Fibroblast of skin of right biceps (primary cell): ENCODE measurements around the gene UBL4B.
"Not testable (repeated sequence)": the region's sequence is repeated elsewhere in the genome, so short reads cannot be mapped to it uniquely, and the experiment has no call there.

Experiments
- DNase-seq: peaks from one replicate; pipeline ENCODE4 v3.0.0-alpha.2; 2013

The UBL4B gene, protein sequence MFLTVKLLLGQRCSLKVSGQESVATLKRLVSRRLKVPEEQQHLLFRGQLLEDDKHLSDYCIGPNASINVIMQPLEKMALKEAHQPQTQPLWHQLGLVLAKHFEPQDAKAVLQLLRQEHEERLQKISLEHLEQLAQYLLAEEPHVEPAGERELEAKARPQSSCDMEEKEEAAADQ

DNA sequence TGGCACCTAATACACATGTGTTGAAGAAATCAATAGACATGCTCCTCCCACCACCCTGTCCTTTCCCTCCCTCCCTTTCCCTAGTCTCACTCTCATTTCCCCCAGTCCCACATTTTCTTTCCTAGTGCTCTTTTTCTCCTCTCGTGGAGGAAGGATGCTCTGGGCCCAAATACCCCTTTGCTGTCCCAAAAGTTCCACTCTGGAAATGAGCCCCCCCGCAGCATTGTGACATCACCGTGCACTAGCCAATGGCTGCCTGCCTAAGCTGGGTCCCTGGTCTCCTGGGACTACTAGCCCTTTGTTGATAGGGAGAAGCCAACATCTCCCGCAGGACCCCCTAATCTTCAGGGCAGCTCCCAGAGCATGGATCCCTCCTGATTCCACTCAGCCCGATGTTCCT is at the start of gene UBL4B:
Gene UBL4B, plus strand, starts transcription at position 301 of the 400 bp plus-strand sequence. Its CDS starts 92 bp downstream, at position 393.
- DNase-seq: no peak

DNA sequence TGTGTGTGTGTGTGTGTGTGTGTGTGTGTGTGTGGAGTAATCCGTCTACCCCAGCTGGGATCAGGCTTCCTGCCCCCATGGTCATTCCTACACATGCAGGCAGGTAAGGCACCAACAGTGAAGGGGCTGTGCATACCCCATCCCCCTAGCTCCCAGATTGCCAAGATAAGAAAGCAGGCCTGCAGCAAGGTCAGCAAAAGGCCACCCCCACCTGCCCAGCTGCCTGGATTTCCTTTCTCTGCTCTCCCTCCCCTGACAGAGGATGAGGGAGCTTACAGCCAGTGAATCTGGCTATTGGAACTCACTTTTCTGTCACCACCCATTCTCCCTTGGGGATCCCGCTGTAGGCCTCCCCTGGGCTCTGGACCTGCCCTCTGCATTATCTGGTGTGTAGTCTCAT is 49.6 kb upstream of the UBL4B start:
- DNase-seq: no peak

DNA sequence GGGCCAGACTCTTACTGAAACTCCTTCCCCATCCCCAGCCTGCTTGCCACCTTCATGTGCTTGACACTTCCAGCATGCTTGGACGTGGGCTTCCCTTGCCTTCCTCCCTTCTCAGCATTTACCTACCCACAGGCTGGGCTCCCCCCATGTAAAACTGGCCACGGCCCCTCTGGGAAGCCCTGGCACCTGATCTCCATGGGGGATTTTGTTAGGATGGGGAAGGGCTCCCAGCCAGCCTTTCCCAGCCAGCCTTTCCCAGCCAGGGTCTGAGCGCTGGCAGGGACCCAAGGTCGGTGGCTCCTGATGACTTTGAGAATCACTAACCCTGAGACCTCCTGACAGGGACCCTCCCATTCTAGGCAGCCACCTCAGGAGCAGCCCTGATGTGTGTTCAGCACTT is 48.5 kb upstream of the UBL4B start:
- DNase-seq: no peak

DNA sequence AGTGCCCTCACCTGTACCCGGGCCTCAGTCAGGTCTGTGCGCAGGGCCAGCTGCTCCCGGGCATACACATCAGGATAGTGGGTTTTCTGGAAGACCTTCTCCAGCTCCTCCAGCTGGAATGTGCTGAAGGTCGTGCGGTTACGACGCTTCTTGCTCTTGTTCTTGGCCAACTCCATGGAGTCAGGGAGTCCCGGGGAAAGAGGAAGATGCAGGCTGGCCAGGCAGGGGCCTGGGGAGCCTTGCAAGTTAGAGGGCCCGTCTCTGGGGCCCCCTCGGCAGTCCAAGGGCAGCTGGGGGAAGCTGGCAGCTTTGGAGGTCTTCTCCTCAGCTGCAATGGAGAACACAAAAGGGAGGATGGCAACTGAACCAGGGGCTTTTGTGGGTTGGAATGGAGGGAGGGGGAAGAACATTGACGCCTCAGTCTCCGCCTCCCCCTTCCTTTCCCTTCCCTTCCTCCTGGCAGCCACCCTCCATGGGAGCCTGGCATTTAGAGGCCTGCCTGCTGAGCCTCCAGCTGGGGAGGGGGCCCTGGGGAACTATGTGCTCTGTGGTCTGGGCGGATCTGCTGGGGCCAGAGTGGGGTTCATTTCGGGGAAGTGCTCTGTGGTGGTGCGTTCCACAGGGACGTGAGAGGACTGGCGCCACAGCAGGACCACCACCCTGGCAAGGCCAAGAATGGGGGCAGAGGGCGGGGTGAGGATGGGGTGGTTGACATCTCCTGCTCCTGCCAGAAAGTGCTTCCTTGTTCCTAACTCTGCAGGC is 47.5 kb upstream of the UBL4B start:
- DNase-seq: no peak

DNA sequence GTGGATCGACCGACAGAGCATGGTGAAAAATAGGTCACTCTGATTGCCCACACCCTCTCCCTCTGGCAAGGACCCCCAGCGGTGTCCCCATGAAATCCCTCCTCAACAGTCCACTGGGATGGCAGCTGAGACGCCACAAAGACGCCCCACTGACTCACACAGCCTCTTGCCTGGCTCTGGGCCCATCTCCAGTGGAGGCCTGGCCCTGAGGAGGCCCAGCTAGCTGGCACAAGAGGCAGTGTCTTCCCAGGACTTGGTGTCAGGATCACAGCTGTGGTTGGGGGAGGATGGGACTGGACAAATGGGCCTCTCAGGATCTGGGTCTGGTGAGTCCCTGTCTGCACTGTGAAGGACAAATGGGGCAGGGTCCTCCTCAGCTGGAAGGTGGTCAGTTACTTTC is 46.4 kb upstream of the UBL4B start:
- peak; percentile 25 for DNase-seq

DNA sequence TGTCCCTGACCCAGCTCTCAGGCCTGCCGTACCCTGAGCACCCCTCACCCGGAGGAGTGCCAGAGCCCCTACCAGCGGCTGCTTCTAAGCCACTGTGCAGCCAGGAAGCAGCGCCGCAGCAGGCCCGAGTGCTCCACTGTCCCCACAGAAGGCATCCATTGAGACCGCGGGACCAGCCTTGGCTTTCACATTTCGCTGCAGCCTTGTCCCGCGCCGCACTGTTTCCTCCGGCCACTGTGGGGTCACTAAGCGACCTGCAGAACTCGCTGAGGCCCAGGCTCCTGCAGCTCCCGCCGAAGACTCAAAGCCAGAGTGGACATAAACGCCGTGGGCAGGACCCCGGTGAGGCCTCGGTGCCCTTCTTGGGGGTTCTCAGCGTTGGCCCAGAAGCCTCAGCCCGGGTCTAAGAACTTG is 44.8 kb upstream of the UBL4B start:
- DNase-seq: no peak

DNA sequence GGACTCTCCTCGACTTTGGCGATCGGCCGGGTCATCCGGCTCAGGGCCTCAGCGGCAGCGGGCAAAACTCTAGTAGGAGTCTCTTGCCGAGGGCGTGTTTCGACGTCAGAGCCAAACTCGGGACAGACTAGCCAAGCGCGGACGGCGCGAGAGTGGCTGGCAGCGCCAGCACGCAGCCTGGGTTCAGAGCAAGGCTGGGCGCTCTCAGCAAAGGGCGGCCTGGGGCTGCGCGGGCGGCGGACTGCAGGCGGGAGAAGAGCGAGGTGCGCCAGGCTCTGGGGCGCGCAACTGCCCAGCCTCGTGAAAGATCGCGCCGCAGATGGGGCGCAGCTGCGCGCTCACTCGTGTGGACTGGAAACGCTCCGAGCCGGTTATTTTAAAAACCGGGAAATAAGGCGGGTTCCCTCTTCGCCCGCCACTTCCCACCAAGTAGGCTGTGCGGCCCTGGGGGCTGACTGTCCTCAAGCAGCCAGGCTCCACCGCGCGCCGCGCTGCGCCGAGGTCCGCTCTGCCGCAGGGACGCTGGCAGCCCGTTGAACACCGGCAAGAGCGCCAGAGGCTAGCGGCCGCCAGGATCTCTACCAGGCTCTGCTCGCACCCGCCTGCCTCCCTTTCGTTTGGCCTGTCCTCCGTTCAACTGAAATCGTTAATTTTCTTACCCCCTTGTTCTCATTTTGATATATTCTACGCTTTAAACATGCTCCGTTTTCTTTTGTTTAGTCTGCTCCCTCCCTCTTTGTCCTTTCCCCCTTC is 44.2 kb upstream of the UBL4B start:
- no peak for DNase-seq

DNA sequence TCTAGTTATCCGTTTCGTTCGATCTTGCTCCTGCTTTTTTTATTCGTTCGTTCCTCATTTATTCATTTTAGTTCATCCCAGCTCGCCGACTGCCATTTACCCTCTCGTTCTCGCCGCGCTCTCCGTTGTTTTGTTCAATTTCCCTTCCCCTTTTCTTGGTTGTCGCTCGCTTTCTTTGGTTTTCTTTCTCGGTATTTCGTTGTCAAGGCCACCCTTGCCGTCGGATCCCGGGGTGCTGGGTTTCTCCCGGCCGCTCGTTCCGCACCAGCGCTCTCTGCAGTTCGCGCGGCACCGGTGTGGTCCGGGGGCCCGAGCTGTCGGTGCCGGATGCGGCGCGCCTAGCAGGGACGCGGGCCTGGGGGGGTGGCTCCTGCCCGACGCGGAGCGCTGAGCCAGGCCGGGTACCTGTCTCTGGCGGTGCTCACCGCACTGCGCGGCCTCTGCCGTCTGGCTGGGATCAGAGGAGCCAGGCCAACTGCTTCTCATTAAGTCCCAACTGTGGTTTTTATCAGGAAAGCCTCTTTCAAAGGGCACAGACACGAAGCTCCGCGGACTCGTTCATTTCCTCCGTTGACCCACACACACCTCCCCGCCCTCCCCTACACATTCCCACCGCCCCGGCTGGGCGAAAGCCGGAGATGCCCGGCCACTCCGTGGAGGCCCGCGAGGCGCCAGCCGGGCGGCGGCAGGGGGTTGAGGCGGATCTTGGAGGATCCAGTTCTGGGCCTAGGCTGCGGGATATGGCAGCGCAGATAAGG is 43.4 kb upstream of the UBL4B start:
- no peak for DNase-seq

DNA sequence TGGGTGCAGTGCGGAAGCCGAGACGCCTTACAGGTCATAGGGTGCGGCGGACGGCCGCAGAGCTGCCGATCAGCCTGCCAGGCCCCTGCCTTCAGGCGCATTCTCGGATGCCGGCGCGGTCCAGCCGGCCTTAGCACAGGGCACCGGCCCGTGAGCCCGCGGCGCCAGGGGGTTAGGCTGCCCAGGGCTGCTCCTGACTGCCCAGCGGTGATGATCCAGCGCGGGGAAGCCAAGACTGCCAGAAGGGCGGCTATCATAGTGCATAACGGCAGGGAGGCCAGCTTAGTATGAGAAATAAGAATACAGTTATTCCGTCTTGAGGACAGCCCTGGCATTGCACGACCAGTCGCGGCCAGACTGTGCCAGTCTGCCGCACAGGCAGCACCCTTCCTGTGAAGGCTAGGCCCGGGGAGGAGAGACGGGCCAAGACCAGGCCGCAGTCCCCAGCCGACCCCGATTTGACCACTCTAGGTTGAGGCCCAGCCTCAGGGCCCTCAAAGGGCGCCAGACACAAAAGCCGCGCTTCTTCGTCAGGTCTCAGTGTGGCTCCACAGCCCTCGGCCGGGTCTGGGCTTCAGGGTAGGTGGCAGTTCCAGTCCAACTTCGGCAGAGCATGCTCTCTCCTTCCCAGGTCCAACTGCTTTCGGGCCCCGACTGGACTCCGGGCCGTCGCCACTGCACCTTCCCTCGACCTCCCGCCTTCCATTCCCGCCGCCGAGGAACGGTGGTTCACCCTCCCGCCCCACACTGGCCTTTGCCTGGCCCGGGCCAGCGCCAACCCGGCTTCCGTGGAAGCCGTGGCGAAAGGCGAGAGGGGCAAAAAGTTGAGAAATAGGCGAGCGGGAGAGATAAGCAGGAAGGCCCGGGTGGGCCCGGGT is 42.6 kb upstream of the UBL4B start:
- DNase-seq: no peak

DNA sequence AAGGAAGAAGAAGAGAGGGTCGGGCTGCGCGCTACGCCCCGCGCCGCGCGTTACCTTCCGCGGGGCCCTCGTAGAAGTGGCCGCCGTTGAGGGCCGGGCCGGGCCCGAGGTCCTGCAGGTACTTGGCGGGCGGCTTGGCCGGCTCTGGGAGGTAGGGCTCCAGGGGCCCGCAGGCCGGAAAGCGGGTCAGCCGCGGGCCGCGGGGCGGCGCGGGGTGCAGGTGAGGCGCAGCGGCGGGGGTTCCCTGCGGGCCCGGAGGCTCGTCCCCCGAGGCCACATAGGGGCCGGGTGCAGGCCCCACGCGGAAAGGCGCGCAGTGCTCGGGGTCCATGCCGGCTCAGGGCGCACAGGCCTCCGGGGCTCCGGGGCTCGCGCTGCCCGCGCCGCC is 42.0 kb upstream of the UBL4B start:
- no peak for DNase-seq

DNA sequence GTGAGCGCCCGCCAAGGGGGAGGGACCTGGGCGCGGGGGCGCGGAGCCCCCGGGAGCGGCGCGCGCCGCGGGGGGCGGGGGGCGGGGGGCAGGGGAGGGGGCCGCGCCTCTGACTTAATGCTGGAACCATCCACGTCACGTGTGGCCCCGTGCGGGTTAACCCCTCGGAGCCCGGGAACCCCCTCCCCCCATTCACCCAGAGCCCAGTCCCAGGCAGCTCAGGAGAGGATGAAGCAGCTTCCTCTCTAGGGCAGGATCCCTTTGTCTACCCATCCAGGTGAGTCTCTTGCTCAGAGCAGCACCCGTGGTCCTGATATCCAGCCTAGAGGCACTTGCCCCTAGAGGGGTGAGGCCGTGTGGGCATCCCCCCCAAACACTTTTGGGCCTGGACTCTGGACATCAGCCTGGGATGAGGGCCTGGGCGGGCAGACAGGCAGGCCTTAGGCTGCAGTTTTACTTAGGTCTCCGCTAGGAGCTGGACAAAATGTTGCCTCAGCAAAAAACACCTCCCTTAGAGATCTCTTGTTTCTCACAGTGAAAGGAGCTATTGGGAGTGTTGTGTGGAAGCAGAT is 41.5 kb upstream of the UBL4B start, which contains the start of gene ALX3:
Gene ALX3, minus strand, starts transcription at position 2 of the 572 bp plus-strand sequence. CDS start 60 bp downstream, outside the sequence.
- no peak for DNase-seq

DNA sequence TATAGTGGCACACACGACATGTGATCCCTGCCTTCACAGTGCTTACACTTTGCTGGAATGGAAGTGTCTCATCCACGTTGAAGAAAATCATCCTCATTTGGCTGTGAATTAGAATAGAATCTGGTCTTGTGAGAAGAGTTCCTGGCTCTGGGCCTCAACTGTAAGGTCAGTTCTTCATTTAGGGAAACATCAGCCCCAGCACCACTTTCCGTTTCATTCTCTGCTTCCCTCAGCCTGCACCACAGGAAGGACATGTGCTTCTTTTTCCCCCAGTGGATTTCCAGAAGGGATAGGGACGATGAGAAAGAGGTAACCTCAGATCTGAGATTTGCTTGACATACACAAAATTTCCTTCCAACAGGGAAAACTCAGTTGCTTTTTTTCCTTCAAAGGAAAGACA is 38.1 kb upstream of the UBL4B start:
- no peak for DNase-seq

DNA sequence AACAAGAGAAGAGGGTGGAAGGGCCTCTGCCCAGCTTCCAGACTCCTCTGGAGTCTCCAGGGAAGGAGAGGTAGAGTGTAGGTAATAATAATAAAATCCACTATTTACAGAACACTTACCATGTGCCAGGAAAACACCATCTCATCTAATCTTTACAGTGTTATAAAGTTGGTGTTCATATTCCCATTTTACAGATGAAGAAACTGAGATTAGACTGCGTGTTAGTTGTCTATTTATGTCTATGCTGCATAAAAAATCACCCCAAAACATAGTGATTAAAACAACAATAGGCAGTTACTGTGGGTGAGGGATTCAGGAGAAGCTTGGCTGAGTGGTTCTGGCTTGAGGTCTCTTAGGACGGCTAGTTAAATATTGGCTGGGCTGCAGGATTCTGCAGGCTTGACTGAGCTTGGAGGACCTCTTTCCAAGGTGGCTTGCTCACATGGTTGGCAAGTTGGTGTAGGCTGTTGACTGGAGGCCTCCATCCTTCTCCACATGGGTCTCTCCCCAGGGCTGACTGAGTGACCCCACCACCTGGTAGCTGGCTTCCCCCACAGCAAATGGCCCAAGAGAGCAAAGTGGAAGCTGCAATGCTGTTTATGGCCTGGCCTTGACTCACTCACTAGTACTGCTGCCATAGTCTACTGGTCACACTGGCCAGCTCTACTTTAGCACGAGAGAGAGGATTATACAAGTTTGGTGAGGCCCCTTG is 35.3 kb upstream of the UBL4B start:
- no peak for DNase-seq

DNA sequence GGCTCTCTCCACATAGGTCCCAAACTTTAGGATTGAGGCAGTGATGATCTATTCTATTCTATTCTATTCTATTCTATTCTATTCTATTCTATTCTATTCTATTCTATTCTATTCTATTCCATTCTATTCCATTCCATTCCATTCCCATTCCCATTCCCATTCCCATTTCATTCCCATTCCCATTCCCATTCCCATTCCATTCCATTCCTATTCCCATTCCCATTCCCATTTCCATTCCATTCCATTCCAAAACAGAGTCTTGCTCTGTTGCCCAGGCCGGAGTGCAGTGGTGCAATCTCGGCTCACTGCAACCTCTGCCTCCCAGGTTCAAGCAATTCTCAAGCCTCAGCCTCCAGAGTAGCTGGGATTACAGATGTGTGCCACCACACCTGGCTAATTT is 32.2 kb upstream of the UBL4B start:
- not testable (repeated sequence) for DNase-seq

DNA sequence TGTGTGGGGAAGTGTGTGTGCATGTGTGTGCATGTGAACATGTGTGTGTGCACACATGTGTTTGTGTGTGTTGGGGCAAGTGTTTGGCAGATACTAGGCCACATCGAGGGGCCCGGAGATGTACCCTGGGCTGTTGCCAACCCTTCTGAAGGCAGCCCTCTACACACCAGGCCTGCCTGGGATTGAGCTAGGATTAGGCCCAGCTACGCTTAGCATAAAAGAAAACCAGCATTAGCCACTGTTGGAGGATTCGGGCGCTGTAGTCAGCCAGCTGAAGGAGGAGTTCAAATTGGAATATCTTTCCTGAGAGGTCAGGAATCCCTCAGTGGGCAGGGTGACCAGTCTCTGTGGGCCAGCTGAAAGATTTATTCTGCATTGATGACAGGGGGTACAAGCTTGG is 31.2 kb upstream of the UBL4B start:
- DNase-seq: no peak

DNA sequence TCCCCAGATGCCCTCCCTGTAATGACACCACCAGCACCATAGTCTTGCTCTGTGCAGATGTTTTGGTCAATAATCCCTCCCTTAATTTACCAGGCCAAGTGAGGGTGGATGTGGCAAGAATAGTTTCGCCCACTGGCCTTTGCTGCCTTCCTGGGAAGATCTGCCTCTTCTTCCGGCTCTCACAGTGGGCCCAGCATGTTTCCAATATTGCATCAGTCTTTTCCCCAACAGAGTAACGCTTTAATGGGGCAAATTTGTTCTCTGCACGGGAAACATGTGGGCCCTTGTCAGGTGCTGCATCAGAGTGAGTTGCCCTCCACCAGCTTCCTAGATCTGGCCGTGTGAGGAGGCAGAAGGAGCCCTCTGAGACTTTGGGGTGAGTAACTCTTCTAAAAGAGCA is 29.8 kb upstream of the UBL4B start:
- DNase-seq: no peak

DNA sequence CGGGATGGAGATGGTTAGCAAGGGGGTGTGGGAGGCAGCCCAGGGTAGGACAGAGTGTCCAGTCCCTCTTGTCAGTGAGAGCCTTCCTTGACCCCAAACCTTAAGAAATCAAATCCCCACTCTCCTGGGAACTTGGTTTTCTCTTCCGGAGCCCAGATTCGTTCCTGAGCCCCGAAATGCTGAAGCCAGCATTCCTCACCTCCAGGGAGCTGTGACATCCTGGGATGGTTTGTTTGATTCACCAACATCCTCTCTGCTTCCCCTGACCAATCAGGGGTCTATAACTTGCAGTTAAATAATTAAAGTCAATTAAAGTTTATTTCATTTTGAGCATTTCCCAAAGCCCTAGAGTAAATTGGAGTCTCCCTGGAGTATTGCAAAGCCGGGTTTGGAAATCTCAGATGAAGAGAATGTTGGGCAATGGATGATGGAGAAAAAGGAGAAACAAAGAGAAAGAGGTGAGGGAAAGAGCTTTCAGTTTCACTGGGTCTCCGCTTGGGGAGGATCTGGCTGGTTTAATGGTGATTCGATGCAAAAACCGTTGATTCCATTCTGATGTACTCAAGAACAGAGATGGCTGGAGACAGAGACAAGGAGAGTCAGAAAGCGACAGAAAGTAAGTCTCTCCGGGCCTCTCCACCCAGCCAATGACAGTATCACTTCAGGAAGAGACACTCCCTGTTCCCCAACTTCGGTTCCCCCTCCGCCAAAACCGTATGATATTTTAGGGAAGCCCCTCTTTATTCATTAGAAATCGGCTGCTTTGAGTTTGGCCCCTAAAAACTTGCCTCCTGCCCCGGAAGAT is 29.0 kb upstream of the UBL4B start:
- no peak for DNase-seq

DNA sequence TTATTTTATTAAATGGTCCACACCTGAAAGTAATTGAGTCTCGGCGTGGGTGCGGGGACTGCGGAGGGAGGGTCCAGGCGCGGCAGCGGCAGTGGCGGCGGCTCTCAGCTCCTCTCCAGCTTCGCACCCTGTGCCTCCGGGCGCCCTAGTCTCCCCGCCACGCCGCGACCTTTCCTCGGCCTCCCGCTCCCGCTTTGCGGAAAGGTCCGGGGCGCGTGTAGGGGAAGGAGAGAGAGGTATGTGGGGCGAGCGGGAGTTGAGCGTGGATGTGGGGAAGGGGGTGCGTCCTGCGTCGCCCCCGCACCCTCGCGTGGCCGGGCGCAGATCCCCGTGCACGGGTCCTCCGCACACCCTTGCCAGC is 28.4 kb upstream of the UBL4B start:
- DNase-seq: no peak

DNA sequence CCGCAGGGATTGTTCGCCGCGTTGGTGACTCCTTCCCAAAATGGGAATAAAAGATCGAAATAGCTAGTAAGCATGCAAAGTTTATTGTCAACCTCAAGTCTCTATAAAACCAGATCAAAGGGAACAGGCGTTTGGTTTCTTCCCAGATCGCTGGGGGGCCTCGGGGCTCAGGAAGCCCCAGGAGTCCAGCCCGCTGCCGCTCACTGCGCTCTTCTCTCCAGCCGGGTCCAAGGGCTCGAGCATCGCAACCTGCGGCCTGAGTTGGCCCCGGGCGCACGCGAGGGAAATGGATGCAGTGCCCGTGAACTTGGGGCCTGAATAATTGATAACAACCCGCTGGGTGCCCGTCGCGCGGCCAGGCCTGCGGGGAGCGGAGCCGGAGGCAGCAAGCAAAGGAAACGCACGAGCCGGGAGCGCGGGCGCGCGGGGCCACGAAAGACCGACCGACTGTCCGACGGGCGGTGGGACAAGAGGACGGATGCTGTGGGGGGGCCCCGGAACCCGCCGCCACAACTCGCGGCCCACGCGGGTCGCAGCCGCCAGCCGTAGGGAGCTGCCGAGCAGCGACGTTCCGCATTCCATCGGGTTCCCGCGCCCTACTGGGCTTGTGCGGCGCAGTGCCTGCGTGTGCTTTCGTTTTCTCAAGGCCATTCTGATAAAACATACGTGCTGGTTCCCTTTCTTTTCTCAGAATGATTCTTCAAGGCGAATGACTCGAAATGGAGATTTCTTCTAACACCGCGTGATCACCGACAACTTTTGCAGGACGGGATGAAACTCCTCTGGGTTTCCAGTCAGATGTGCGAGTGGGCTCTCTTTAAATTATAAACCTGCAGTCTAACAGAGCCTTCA is 27.8 kb upstream of the UBL4B start:
- peak; percentile 46 for DNase-seq
